Keratinocyte (primary cell): ENCODE results near the gene CLIC3. TPM values are rescaled to one million over a fixed set of nuclear protein-coding genes. Genes with fewer than 3 reads are reported as not detected.

Experiments
- DNase-seq: peaks from one replicate; pipeline ENCODE4 v3.0.0-alpha.2; 2011; ENCODE audit warnings: low read depth, missing footprints, low spot score
- FAIRE-seq: peaks from 2 replicates; lab custom pipeline; 2011; peaks lifted over from hg19 to GRCh38; lab: Jason Lieb, UNC
- H2AFZ ChIP-seq: 2 replicates; pipeline ENCODE4 v1.6.0; 2012; ENCODE audit warnings: low read length, control low read depth, inconsistent platforms; ENCODE audit not compliant: control insufficient read depth
- H3K27ac ChIP-seq: 2 replicates; pipeline ENCODE4 v1.5.1; 2011; ENCODE audit warnings: low read length; ENCODE audit not compliant: control insufficient read depth, insufficient read depth
- H3K27me3 ChIP-seq: 3 replicates; pipeline ENCODE4 v1.6.0; 2011; ENCODE audit warnings: low read length; ENCODE audit not compliant: control insufficient read depth, insufficient read depth; ENCODE audit errors: extremely low read depth
- H3K36me3 ChIP-seq, 2 experiments: 2 replicates in 1 of 2; 3 replicates in 1 of 2; pipeline ENCODE4 v1.5.1; 2011; ENCODE audit warnings: low read length in 2 of 2, mild to moderate bottlenecking in 1 of 2; ENCODE audit not compliant: control insufficient read depth in 2 of 2, insufficient read depth in 2 of 2; ENCODE audit errors: extremely low read depth in 1 of 2
- H3K4me1 ChIP-seq: 3 replicates; pipeline ENCODE4 v1.5.1; 2011; ENCODE audit warnings: low read length; ENCODE audit not compliant: control insufficient read depth, insufficient read depth; ENCODE audit errors: extremely low read depth
- H3K4me2 ChIP-seq: 3 replicates; pipeline ENCODE4 v1.6.0; 2011; ENCODE audit warnings: low read depth, low read length; ENCODE audit not compliant: control insufficient read depth, insufficient read depth; ENCODE audit errors: extremely low read depth
- H3K4me3 ChIP-seq, 3 experiments: fragments of 200-600 bp in 1 of 3; sonication (generic) in 1 of 3; 2 replicates in 2 of 3; 3 replicates in 1 of 3; pipeline ENCODE4 v1.5.1; 2011 to 2016; ENCODE audit warnings: low read length in 3 of 3, mild to moderate bottlenecking in 3 of 3, control low read depth in 2 of 3, inconsistent platforms in 1 of 3, low read depth in 1 of 3, mixed read lengths in 1 of 3, mixed run types in 1 of 3, moderate library complexity in 1 of 3; ENCODE audit not compliant: control insufficient read depth in 2 of 3, insufficient read depth in 2 of 3; ENCODE audit errors: extremely low read depth in 1 of 3
- H3K79me2 ChIP-seq: 2 replicates; pipeline ENCODE4 v1.6.0; 2012; ENCODE audit warnings: low read length; ENCODE audit not compliant: control insufficient read depth, insufficient read depth
- H3K9ac ChIP-seq: 3 replicates; pipeline ENCODE4 v1.6.0; 2011; ENCODE audit warnings: low read length; ENCODE audit not compliant: control insufficient read depth, insufficient read depth; ENCODE audit errors: extremely low read depth
- H3K9me1 ChIP-seq: 3 replicates; pipeline ENCODE4 v1.6.0; 2011; ENCODE audit warnings: low read length; ENCODE audit not compliant: control insufficient read depth, insufficient read depth; ENCODE audit errors: extremely low read depth
- H3K9me3 ChIP-seq: 2 replicates; pipeline ENCODE4 v1.5.1; 2012; ENCODE audit warnings: low read depth, low read length; ENCODE audit not compliant: control insufficient read depth
- H4K20me1 ChIP-seq: 3 replicates; pipeline ENCODE4 v1.6.0; 2011; ENCODE audit warnings: low read length; ENCODE audit not compliant: control insufficient read depth, insufficient read depth; ENCODE audit errors: extremely low read depth
- EZH2 ChIP-seq: IDR thresholded peaks from one replicate; pipeline ENCODE4 v1.6.1; 2012; ENCODE audit warnings: inconsistent platforms, mild to moderate bottlenecking, low read length, moderate library complexity
- dilution Hi-C: fragments of 300-500 bp; cut with MboI; formaldehyde crosslinking; loops from one replicate; pipeline ENCODE4 v1.7.0; 2020; ENCODE audit warnings: low sequenced_read_pairs; ENCODE audit not compliant: extremely low pct_ligation_motif_present
- polyA plus RNA-seq, 5 experiments: library from polyadenylated mRNA; depleted of rRNA in 3 of 5; stranded (reverse) in 3 of 5; stranded (forward) in 1 of 5; unstranded in 1 of 5; fragments of >200 nt; gene quantifications; 1 replicate in 1 of 5; 2 replicates in 3 of 5; 3 replicates in 1 of 5; pipeline versions ENCODE4 v1.2.1 to v1.2.3, GENCODE V29; 2011 to 2012; ENCODE audit warnings: missing spikeins in 2 of 5, low read depth in 1 of 5, low replicate concordance in 1 of 5
- TF ChIP-seq, protein P1 (sequence below), 3 experiments: IDR thresholded peaks in 1 of 3; conservative IDR thresholded peaks in 1 of 3; optimal IDR thresholded peaks in 1 of 3; 2 replicates in 2 of 3; 3 replicates in 1 of 3; pipeline versions ENCODE3 to v1.5.1; 2011; ENCODE audit warnings: low read length in 3 of 3, mild to moderate bottlenecking in 3 of 3, moderate library complexity in 2 of 3, control low read depth in 1 of 3, inconsistent platforms in 1 of 3; ENCODE audit not compliant: insufficient read depth in 2 of 3; ENCODE audit errors: extremely low read depth in 1 of 3

CLIC3 gene
- polyA plus RNA-seq, 1 donor (not counting 4 experiments of a cell fraction or from before 2014, with no cell fraction given) = 5.5 TPM

DNA sequence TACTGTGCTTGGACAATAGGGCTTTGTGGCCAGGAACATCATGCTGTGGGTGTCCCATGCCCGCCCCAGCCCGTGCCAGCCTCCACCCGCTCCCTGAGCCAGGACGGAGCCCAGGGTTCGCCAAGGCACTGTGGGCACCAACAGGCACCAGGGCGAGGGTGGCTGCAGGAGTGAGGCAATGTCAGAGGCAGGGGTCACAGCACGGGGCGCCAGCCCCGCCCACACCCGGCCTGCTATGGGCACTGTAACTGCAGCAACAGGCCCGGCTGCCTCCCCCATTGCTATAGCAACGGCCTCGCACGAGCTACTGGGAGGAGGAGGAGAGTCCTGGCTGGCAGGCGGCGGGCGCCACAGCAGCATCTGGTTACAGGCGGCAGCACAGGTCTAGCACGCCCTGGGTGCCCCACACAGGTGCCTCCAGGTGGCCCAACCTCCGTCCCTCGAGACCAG lies 29.2 kb upstream of the CLIC3 start:
- dilution Hi-C loops = no loop called here
- Histone ChIP-seq H3K4me2 (no peak overlapping the region), H3K4me1 (peaks cover 7% of the 10 kb centered on the region)

DNA sequence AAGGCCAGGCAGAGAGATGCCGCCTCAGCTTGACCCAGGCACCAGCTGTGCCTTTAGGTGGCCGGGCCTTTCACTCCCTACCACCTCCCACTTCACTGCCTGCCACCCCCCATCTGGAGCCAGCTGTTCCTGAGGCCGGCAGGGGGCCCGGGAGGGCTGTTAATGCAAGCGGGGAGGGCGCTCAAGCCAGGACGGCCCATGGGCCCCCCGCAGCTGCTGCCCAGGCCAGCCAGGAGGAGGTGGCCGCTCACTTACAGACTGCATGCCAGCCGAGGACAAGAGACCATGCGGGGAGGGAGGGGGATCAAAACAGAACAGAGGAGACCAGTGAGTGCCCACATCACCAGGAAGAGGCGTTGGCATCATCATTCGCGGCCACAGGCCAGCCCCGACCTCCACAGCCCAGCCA lies 27.2 kb upstream of the CLIC3 start:
- no peak for FAIRE-seq
- H3K9ac ChIP-seq = no peak overlapping the region

More for the DNA sequence above, 29.2 kb upstream of the CLIC3 start:
- Histone ChIP-seq H3K9me1 (no peaks in the 10 kb centered on the region), H3K9me3 (no peaks in the 10 kb centered on the region), H3K36me3 (no peaks in the 10 kb centered on the region), H3K27ac (no peak overlapping the region), H3K9ac (no peak overlapping the region), H3K4me3 (no peak overlapping the region), H3K27me3 (peaks cover 15% of the 10 kb centered on the region), H3K79me2 (no peaks in the 10 kb centered on the region), H4K20me1 (no peaks in the 10 kb centered on the region), H2AFZ (no peak overlapping the region)
- no peak for DNase-seq
- FAIRE-seq = no peak
- TF ChIP-seq, protein P1, sequence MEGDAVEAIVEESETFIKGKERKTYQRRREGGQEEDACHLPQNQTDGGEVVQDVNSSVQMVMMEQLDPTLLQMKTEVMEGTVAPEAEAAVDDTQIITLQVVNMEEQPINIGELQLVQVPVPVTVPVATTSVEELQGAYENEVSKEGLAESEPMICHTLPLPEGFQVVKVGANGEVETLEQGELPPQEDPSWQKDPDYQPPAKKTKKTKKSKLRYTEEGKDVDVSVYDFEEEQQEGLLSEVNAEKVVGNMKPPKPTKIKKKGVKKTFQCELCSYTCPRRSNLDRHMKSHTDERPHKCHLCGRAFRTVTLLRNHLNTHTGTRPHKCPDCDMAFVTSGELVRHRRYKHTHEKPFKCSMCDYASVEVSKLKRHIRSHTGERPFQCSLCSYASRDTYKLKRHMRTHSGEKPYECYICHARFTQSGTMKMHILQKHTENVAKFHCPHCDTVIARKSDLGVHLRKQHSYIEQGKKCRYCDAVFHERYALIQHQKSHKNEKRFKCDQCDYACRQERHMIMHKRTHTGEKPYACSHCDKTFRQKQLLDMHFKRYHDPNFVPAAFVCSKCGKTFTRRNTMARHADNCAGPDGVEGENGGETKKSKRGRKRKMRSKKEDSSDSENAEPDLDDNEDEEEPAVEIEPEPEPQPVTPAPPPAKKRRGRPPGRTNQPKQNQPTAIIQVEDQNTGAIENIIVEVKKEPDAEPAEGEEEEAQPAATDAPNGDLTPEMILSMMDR (optimal IDR thresholded peaks at IDR 0.05 in 1 of 3, IDR thresholded peaks at IDR 0.05 in 1 of 3, conservative IDR thresholded peaks at IDR 0.05 in 1 of 3; ENCODE audit: extremely low read depth in 1 of 3, insufficient read depth in 2 of 3, low read length in 3 of 3) = peak in 1 of 3 experiments; percentile 18
- TF ChIP-seq EZH2 = no peak

More for the DNA sequence above, 27.2 kb upstream of the CLIC3 start:
- Histone ChIP-seq H3K36me3 (no peaks in the 10 kb centered on the region), H3K27ac (no peak overlapping the region), H3K9me1 (no peaks in the 10 kb centered on the region), H3K79me2 (no peaks in the 10 kb centered on the region), H3K4me2 (no peak overlapping the region), H2AFZ (no peak overlapping the region), H3K9me3 (no peaks in the 10 kb centered on the region), H3K4me3 (no peak overlapping the region), H4K20me1 (no peaks in the 10 kb centered on the region), H3K4me1 (peaks cover 3% of the 10 kb centered on the region), H3K27me3 (peaks cover 15% of the 10 kb centered on the region)
- DNase-seq = no peak
- TF ChIP-seq, protein P1 (optimal IDR thresholded peaks at IDR 0.05 in 1 of 3, IDR thresholded peaks at IDR 0.05 in 1 of 3, conservative IDR thresholded peaks at IDR 0.05 in 1 of 3; ENCODE audit: extremely low read depth in 1 of 3, insufficient read depth in 2 of 3, low read length in 3 of 3) = no peak
- no peak for TF ChIP-seq EZH2
- dilution Hi-C loops = no loop called here
